T-helper 17 cell (primary cell): ENCODE data around the gene ZNF35. TPM values are rescaled to one million over a fixed set of nuclear protein-coding genes. Genes with fewer than 3 reads are reported as not detected.
"Not testable (repeated sequence)": the region's sequence is repeated elsewhere in the genome, so short reads cannot be mapped to it uniquely, and the experiment has no call there.

Experiments
- ATAC-seq: fragments of 150-1000 bp; cut with Tn5 transposase; 2 replicates; pipeline ENCODE4 v1.10.0; 2021; ENCODE audit warnings: mild to moderate bottlenecking, moderate library complexity
- DNase-seq, 3 donors: peaks; one replicate each; pipeline versions ENCODE4 v3.0.0 to v3.0.0-alpha.2; 2020 to 2021
- H3K9me3 ChIP-seq: one replicate; pipeline ENCODE4 v1.7.0; 2013; ENCODE audit warnings: low read length, mild to moderate bottlenecking; ENCODE audit not compliant: control insufficient read depth, poor library complexity, severe bottlenecking
- H3K27ac Mint-ChIP-seq: one replicate; pipeline ENCODE4 v1.8.0; 2022; ENCODE audit warnings: mild to moderate bottlenecking, moderate library complexity, mixed read lengths
- H3K27me3 Mint-ChIP-seq: one replicate; pipeline ENCODE4 v1.8.0; 2022; ENCODE audit warnings: mixed read lengths
- H3K36me3 Mint-ChIP-seq: one replicate; pipeline ENCODE4 v1.8.0; 2022; ENCODE audit warnings: low read depth, mixed read lengths
- H3K4me1 Mint-ChIP-seq: one replicate; pipeline ENCODE4 v1.8.0; 2022; ENCODE audit warnings: mild to moderate bottlenecking, mixed read lengths
- H3K4me3 Mint-ChIP-seq: one replicate; pipeline ENCODE4 v1.8.0; 2022; ENCODE audit warnings: mild to moderate bottlenecking, moderate library complexity, mixed read lengths
- total RNA-seq, 4 donors: library from RNA in 2 of 4; stranded (reverse) in 2 of 4; gene quantifications; one replicate each; pipeline ENCODE4 v1.2.3 and lab custom pipeline; 2022 to 2026

Gene ZNF35
- total RNA-seq, 2 donors from 2014 or later: 0.62 to 1.6 TPM

- Mint-ChIP-seq H3K27me3 (no peaks in the 10 kb centered on the region), H3K27ac (no peak overlapping the region), H3K36me3 (peaks cover 5% of the 10 kb centered on the region), H3K4me3 (no peak overlapping the region), H3K4me1 (no peaks in the 10 kb centered on the region)
- DNase-seq (no peak), ATAC-seq (no peak)
- H3K9me3 ChIP-seq: peaks cover 27% of the 10 kb centered on the region
Observed at GRCh38 chr3:44661189-44661588, 12.7 kb downstream of the ZNF35 start.

GRCh38 chr3:44665173-44665572 is 16.6 kb downstream of the ZNF35 start:
- H3K27ac Mint-ChIP-seq: no peak overlapping the region

DNA sequence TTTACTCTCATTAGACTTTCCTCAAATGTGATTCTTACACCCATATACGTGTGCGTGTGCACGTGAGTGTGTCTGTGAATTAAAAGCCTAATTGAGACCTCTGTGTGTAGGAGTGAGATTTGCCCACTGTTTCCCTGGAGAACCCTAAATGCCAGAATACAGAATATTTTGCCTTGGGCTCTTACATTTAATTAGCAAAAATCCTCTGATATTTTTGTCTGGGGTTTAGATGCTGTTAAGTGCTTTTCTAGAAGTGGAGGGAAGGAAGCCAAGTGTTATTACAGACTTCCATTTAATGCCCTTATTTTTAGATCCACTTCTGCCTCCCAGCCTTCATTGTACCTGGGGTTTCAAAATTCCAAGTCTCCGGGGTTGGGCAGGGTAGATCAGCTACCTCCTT is 17.8 kb downstream of the ZNF35 start:
- peaks cover 9% of the 10 kb centered on the region for H3K9me3 ChIP-seq
- no peak overlapping the region for H3K4me3 Mint-ChIP-seq
- no peak for DNase-seq
- H3K27me3 Mint-ChIP-seq: no peaks in the 10 kb centered on the region
- H3K27ac Mint-ChIP-seq: no peak overlapping the region
- no peak for ATAC-seq
- no peaks in the 10 kb centered on the region for H3K36me3 Mint-ChIP-seq
- H3K4me1 Mint-ChIP-seq: no peaks in the 10 kb centered on the region

More at GRCh38 chr3:44665173-44665572, 16.6 kb downstream of the ZNF35 start:
- no peaks in the 10 kb centered on the region for H3K36me3 Mint-ChIP-seq
- no peak for ATAC-seq
- H3K27me3 Mint-ChIP-seq: no peaks in the 10 kb centered on the region
- H3K4me3 Mint-ChIP-seq: no peak overlapping the region
- H3K4me1 Mint-ChIP-seq: no peaks in the 10 kb centered on the region
- no peak for DNase-seq
- peaks cover 9% of the 10 kb centered on the region for H3K9me3 ChIP-seq

DNA sequence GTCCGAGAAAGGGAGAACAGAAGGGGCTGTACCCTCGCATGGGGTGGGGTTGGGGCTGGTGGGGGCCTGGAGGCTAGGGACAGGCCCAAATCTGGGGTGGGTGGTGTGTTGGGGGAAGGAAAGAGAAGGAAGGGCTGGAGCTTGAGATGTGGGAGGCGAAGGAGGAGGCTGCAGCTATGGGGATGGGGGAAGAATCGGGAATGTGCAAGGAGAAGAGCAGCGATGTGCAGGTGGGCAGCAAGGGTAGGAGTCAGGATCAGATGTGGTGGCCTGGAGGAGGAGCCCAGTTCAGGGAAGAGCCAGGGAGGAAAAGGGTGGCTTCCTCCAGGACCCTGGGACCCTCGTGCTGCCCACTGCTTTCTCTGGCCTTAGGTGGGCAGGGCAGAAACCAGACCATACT is 21.2 kb downstream of the ZNF35 start:
- H3K27me3 Mint-ChIP-seq: no peaks in the 10 kb centered on the region
- ATAC-seq (no peak), DNase-seq (no peak)
- no peaks in the 10 kb centered on the region for H3K4me1 Mint-ChIP-seq
- H3K27ac Mint-ChIP-seq: no peak overlapping the region
- H3K36me3 Mint-ChIP-seq: peaks cover 2% of the 10 kb centered on the region
- H3K4me3 Mint-ChIP-seq: no peak overlapping the region
- peaks cover 5% of the 10 kb centered on the region for H3K9me3 ChIP-seq

DNA sequence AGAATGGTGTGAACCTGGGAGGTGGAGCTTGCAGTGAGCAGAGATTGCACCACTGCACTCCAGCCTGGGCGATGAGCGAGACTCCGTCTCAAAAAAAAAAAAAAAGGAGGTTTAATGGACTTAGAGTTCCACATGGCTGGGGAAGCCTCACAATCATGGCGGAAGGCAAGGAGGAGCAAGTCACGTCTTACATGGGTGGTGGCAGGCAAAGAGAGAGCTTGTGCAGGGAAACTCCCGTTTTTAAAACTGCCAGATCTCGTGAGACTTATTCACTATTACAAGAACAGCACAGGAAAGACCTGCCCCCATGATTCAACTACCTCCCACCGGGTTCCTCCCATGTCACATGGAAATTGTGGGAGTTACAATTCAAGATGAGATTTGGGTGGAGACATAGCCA is 24.9 kb downstream of the ZNF35 start:
- H3K27me3 Mint-ChIP-seq, H3K27ac Mint-ChIP-seq, H3K36me3 Mint-ChIP-seq, DNase-seq, H3K9me3 ChIP-seq, H3K4me3 Mint-ChIP-seq, ATAC-seq, H3K4me1 Mint-ChIP-seq: not testable (repeated sequence)

GRCh38 chr3:44674211-44674610 is 25.7 kb downstream of the ZNF35 start:
- no peak for DNase-seq
- H3K4me1 Mint-ChIP-seq: no peaks in the 10 kb centered on the region

GRCh38 chr3:44678480-44679116 is 30.1 kb downstream of the ZNF35 start:
- no peaks in the 10 kb centered on the region for H3K9me3 ChIP-seq
- DNase-seq: no peak
- no peak overlapping the region for H3K4me3 Mint-ChIP-seq
- no peaks in the 10 kb centered on the region for H3K27me3 Mint-ChIP-seq
- peaks cover 2% of the 10 kb centered on the region for H3K36me3 Mint-ChIP-seq
- H3K27ac Mint-ChIP-seq: no peak overlapping the region
- no peak for ATAC-seq
- no peaks in the 10 kb centered on the region for H3K4me1 Mint-ChIP-seq

More at GRCh38 chr3:44674211-44674610, 25.7 kb downstream of the ZNF35 start:
- no peak overlapping the region for H3K27ac Mint-ChIP-seq
- no peaks in the 10 kb centered on the region for H3K9me3 ChIP-seq
- no peak overlapping the region for H3K4me3 Mint-ChIP-seq
- ATAC-seq: no peak
- no peaks in the 10 kb centered on the region for H3K27me3 Mint-ChIP-seq
- H3K36me3 Mint-ChIP-seq: peaks cover 2% of the 10 kb centered on the region

- Mint-ChIP-seq H3K4me3 (no peak overlapping the region), H3K36me3 (no peaks in the 10 kb centered on the region), H3K27ac (no peak overlapping the region), H3K4me1 (peaks cover 3% of the 10 kb centered on the region), H3K27me3 (no peaks in the 10 kb centered on the region)
- DNase-seq (no peak), ATAC-seq (no peak)
- no peaks in the 10 kb centered on the region for H3K9me3 ChIP-seq
Observed at GRCh38 chr3:44680921-44681455, 32.5 kb downstream of the ZNF35 start.

- H3K4me1 Mint-ChIP-seq: peaks cover 3% of the 10 kb centered on the region
- H3K4me3 Mint-ChIP-seq: no peak overlapping the region
- no peak for ATAC-seq
- H3K9me3 ChIP-seq: no peaks in the 10 kb centered on the region
- no peaks in the 10 kb centered on the region for H3K27me3 Mint-ChIP-seq
- no peak overlapping the region for H3K27ac Mint-ChIP-seq
- no peak for DNase-seq
- no peaks in the 10 kb centered on the region for H3K36me3 Mint-ChIP-seq
Observed at GRCh38 chr3:44682182-44682896, 33.8 kb downstream of the ZNF35 start.

DNA sequence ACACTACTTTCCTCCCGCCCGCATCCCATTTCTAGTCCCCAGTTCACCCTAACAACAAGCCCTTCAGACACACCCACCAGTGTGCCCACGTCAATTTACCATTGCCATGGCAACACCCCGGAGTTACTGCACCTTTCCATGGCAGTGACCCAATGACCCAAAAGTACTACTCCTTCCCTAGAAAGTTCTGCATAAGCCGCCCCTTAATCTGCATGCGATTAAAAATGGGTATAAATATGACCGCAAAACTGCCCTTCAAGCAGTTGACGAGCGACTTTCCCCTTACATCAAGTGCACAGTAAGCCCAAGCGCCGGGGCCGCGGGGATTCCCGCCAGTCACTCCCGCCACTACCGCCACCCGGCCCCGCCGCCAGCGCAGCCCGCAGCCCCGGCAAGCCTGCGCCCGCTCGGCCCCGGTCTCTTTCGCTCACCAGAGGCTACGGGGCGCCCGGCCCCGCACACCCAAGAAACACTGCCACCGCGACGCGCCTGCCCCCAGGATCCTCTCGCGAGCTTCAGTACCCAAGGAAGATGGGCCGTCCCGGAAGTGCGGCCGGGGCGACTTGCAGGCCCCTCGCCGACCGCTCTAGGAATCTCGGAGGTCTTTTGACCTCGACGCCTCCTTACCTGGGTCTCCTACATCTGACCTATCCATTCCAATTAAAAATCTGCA is 36.7 kb downstream of the ZNF35 start:
- no peaks in the 10 kb centered on the region for H3K36me3 Mint-ChIP-seq
- H3K9me3 ChIP-seq: no peaks in the 10 kb centered on the region
- peak in 1 of 3 donors; percentile 6 for DNase-seq
- H3K27me3 Mint-ChIP-seq: peaks cover 8% of the 10 kb centered on the region
- H3K27ac Mint-ChIP-seq: peak overlapping the region; percentile 1
- peak; percentile 76 for ATAC-seq
- H3K4me3 Mint-ChIP-seq: peak overlapping the region; percentile 88
- H3K4me1 Mint-ChIP-seq: peaks cover 3% of the 10 kb centered on the region

GRCh38 chr3:44687898-44688297 is 39.4 kb downstream of the ZNF35 start:
- DNase-seq (no peak), ATAC-seq (no peak)
- H3K27me3 Mint-ChIP-seq: peaks cover 15% of the 10 kb centered on the region
- H3K9me3 ChIP-seq: peaks cover 3% of the 10 kb centered on the region
- no peaks in the 10 kb centered on the region for H3K36me3 Mint-ChIP-seq
- H3K27ac Mint-ChIP-seq: no peak overlapping the region
- H3K4me1 Mint-ChIP-seq: peaks cover 3% of the 10 kb centered on the region
- no peak overlapping the region for H3K4me3 Mint-ChIP-seq
